Measurements from ENCODE around the gene NDUFB3.
"Not testable (repeated sequence)": the region's sequence is repeated elsewhere in the genome, so short reads cannot be mapped to it uniquely, and the experiment has no call there.

NDUFB3 gene

GRCh38 chr2:201093573-201093972 is 21.8 kb downstream of the NDUFB3 start:
- no peak for DNase-seq (ENCODE audit: low spot score)

- no peak for DNase-seq (ENCODE audit: low spot score)
These were observed 28.7 kb downstream of the NDUFB3 start for GRCh38 chr2:201100497-201100896.

- no peak for DNase-seq (ENCODE audit: low spot score)
These were observed 34.0 kb downstream of the NDUFB3 start for GRCh38 chr2:201105759-201106158.

GRCh38 chr2:201107624-201108023 is 35.8 kb downstream of the NDUFB3 start:
- no peak for DNase-seq (ENCODE audit: low spot score)

- no peak for DNase-seq (ENCODE audit: low spot score)
These were observed 36.5 kb downstream of the NDUFB3 start for GRCh38 chr2:201108341-201108740.

GRCh38 chr2:201109186-201109585 is 37.4 kb downstream of the NDUFB3 start:
- no peak for DNase-seq (ENCODE audit: low spot score)

- no peak for DNase-seq (ENCODE audit: low spot score)
These were observed 38.8 kb downstream of the NDUFB3 start for GRCh38 chr2:201110615-201111014.

GRCh38 chr2:201111096-201111495 is 39.3 kb downstream of the NDUFB3 start:
- no peak for DNase-seq (ENCODE audit: low spot score)

- DNase-seq (ENCODE audit: low spot score): no peak
These were observed 42.5 kb downstream of the NDUFB3 start for GRCh38 chr2:201114350-201114749.

GRCh38 chr2:201114846-201115245 is 43.0 kb downstream of the NDUFB3 start:
- no peak for DNase-seq (ENCODE audit: low spot score)

GRCh38 chr2:201116115-201116958 is 44.5 kb downstream of the NDUFB3 start, which contains the start of gene CFLAR:
TSS of gene CFLAR (plus strand) at chr2:201116164. CDS start at chr2:201129866, 13,702 bp downstream.
- peak; percentile 64 for DNase-seq (ENCODE audit: low spot score)

GRCh38 chr2:201116959-201117734 is 45.3 kb downstream of the NDUFB3 start:
- DNase-seq (ENCODE audit: low spot score): peak; percentile 73

GRCh38 chr2:201117735-201118094 is 45.9 kb downstream of the NDUFB3 start:
- not testable (repeated sequence) for DNase-seq (ENCODE audit: low spot score)

- peak; percentile 70 for DNase-seq (ENCODE audit: low spot score)
These were observed 46.5 kb downstream of the NDUFB3 start for GRCh38 chr2:201118121-201118960.

GRCh38 chr2:201118961-201119854 is 47.4 kb downstream of the NDUFB3 start:
- DNase-seq (ENCODE audit: low spot score): peak; percentile 27

- no peak for DNase-seq (ENCODE audit: low spot score)
These were observed 50.5 kb downstream of the NDUFB3 start for GRCh38 chr2:201122276-201122675.

GRCh38 chr2:201126308-201127151 is 54.7 kb downstream of the NDUFB3 start:
- peak; percentile 32 for DNase-seq (ENCODE audit: low spot score)

- no peak for DNase-seq (ENCODE audit: low spot score)
These were observed 55.3 kb downstream of the NDUFB3 start for GRCh38 chr2:201127152-201127511.

GRCh38 chr2:201127570-201127969 is 55.8 kb downstream of the NDUFB3 start:
- no peak for DNase-seq (ENCODE audit: low spot score)

- no peak for DNase-seq (ENCODE audit: low spot score)
These were observed 56.2 kb downstream of the NDUFB3 start for GRCh38 chr2:201128033-201128432.

Data from germinal center (tissue), 1 donor.